ENCODE measurements around the gene ASRGL1.
"Not testable (repeated sequence)": the region's sequence is repeated elsewhere in the genome, so short reads cannot be mapped to it uniquely, and the experiment has no call there.

The ASRGL1 gene

DNA sequence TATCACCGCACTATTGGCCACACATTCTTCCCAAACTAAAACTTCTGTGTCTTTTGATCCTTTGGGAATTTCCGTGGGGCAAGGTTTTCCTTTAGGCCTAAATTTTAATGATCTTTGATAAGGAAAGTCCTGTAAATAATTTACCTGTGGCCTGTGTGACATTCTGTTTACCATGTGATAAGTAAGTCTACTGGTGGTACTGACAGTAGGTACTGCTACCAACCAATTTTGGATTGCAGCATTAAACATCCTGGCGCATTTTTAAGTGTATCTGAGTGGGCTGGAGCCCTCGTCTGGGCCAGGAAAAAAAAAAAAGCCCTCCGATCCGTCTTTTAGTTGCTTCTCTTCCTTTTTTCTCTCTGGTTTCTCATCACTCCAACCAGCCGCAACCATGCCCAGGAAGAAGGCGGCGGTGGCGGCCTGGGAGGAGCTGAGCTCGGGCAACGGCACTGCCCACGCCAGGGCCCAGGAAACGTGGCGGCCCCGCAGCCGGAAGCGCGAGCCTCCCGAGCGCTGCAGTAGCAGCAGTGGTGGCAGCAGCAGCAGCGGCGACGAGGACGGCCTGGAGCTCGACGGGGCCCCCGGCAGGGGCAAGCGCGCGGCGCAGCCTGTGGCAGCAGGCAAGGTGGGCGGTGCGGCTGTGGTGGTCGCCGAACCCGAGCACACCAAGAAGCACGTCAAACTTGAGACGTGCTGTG is 33.6 kb downstream of the ASRGL1 start:
- Mint-ChIP-seq H3K4me1 (ENCODE audit: low read depth) (peaks cover 14% of the 10 kb centered on the region), H3K27me3 (ENCODE audit: low read depth) (no peaks in the 10 kb centered on the region), H3K9me3 (no peaks in the 10 kb centered on the region), H3K36me3 (ENCODE audit: low read depth) (no peaks in the 10 kb centered on the region), H3K4me3 (peak overlapping the region; percentile 79), H3K27ac (peak overlapping the region; percentile 85)
- peak; percentile 57 for DNase-seq (ENCODE audit: low spot score)

- H3K4me3 Mint-ChIP-seq, result no peak overlapping the region
- no peak for DNase-seq (ENCODE audit: low spot score)
- H3K36me3 Mint-ChIP-seq (ENCODE audit: low read depth), result no peaks in the 10 kb centered on the region
- H3K9me3 Mint-ChIP-seq, result no peaks in the 10 kb centered on the region
- no peaks in the 10 kb centered on the region for H3K27me3 Mint-ChIP-seq (ENCODE audit: low read depth)
- no peak overlapping the region for H3K27ac Mint-ChIP-seq
- H3K4me1 Mint-ChIP-seq (ENCODE audit: low read depth), result peaks cover 14% of the 10 kb centered on the region
Measured at GRCh38 chr11:62372871-62373270, 35.6 kb downstream of the ASRGL1 start.

- Mint-ChIP-seq H3K36me3 (ENCODE audit: low read depth) (no peaks in the 10 kb centered on the region), H3K9me3 (no peaks in the 10 kb centered on the region), H3K27me3 (ENCODE audit: low read depth) (peaks cover 3% of the 10 kb centered on the region), H3K27ac (no peak overlapping the region), H3K4me3 (no peak overlapping the region), H3K4me1 (ENCODE audit: low read depth) (peaks cover 17% of the 10 kb centered on the region)
- no peak for DNase-seq (ENCODE audit: low spot score)
Measured at GRCh38 chr11:62373464-62374119, 36.3 kb downstream of the ASRGL1 start.

DNA sequence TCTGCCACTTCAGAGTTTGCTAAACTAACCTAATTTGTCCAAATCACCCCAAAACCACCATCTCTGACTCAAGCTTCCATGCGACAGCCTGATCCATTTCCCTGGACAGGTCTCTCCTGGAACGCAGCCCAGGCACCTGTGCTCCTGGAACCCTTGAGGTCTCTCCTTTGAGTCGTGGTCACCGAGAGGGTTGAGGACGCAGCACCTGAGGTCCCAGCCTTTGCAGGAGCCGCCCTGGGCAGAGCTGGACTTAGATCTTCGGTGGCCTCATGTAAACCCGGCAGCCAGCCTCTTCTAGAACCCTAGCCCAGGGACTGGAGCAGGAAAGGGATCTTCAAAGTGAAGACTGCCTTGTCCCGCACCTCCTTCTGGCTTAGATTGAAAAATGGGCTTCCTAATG is 37.6 kb downstream of the ASRGL1 start:
- Mint-ChIP-seq H3K36me3 (ENCODE audit: low read depth) (no peaks in the 10 kb centered on the region), H3K27ac (no peak overlapping the region), H3K4me3 (no peak overlapping the region), H3K9me3 (no peaks in the 10 kb centered on the region), H3K27me3 (ENCODE audit: low read depth) (peaks cover 13% of the 10 kb centered on the region), H3K4me1 (ENCODE audit: low read depth) (peaks cover 18% of the 10 kb centered on the region)
- DNase-seq (ENCODE audit: low spot score), result no peak

DNA sequence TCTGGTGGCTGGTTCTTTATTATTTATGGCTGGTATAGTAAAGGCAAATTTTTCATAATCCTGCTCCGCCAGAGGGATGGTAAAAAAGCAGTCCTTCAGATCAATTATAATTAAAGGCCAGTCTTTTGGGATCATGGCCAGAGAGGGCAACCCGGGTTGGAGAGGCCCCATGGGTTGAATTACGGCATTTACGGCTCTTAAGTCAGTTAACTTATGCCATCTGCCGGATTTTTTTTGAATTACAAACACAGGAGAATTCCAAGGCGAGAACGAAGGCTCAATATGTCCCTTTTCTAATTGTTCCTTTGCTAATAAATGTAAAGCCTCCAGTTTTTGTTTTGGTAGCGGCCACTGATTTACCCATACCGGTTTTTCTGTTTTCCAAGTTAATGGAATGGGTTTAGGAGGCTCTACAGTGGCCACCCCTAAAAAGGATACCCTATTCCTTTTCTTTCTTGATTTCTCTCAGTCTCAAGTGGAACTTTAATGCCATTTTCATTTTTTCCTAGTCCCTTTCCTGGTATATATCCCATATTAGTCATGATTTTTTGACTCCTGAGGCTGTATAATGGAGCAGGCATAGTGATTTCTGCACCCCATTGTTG is 41.3 kb downstream of the ASRGL1 start:
- DNase-seq (ENCODE audit: low spot score); H3K4me3 Mint-ChIP-seq; H3K9me3 Mint-ChIP-seq; H3K36me3 Mint-ChIP-seq (ENCODE audit: low read depth): not testable (repeated sequence)
- peak overlapping the region; percentile 14 for H3K27ac Mint-ChIP-seq
- H3K4me1 Mint-ChIP-seq (ENCODE audit: low read depth), result peaks cover 15% of the 10 kb centered on the region
- peaks cover 14% of the 10 kb centered on the region for H3K27me3 Mint-ChIP-seq (ENCODE audit: low read depth)

- H3K9me3 Mint-ChIP-seq; H3K36me3 Mint-ChIP-seq (ENCODE audit: low read depth); H3K27ac Mint-ChIP-seq; H3K4me3 Mint-ChIP-seq; DNase-seq (ENCODE audit: low spot score): not testable (repeated sequence)
- peaks cover 14% of the 10 kb centered on the region for H3K27me3 Mint-ChIP-seq (ENCODE audit: low read depth)
- peaks cover 15% of the 10 kb centered on the region for H3K4me1 Mint-ChIP-seq (ENCODE audit: low read depth)
Measured at GRCh38 chr11:62379586-62379985, 42.3 kb downstream of the ASRGL1 start.

DNA sequence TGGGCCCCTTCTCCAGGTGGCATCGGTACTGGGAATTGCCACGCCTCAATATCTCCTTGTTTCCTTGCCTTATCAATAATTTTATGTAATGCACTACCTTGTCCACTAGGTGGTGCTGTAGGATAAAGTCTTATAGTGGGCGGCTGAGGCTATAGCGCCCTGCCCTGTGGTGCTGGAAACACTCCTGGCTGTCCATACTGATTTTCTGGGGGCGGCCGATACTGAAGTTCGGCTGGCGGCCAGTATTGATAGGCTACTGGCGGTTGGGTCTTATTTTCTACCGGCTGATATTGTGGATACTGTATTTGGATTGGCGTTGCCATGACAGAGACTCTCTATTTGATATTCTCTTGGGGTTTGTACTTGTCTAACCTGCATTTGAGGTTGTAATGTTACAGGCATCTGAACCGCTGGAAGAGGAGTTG is 43.6 kb downstream of the ASRGL1 start:
- Mint-ChIP-seq H3K4me1 (ENCODE audit: low read depth) (peaks cover 17% of the 10 kb centered on the region), H3K27me3 (ENCODE audit: low read depth) (peaks cover 14% of the 10 kb centered on the region)
- not testable (repeated sequence) for H3K9me3 Mint-ChIP-seq; H3K27ac Mint-ChIP-seq; H3K4me3 Mint-ChIP-seq; H3K36me3 Mint-ChIP-seq (ENCODE audit: low read depth)
- DNase-seq (ENCODE audit: low spot score), result peak; percentile 47

- Mint-ChIP-seq H3K27ac (no peak overlapping the region), H3K36me3 (ENCODE audit: low read depth) (no peaks in the 10 kb centered on the region), H3K27me3 (ENCODE audit: low read depth) (peaks cover 10% of the 10 kb centered on the region), H3K9me3 (no peaks in the 10 kb centered on the region), H3K4me1 (ENCODE audit: low read depth) (peaks cover 21% of the 10 kb centered on the region), H3K4me3 (no peak overlapping the region)
- DNase-seq (ENCODE audit: low spot score), result no peak
Measured at GRCh38 chr11:62383822-62384221, 46.6 kb downstream of the ASRGL1 start.

GRCh38 chr11:62386083-62386482 is 48.8 kb downstream of the ASRGL1 start:
- not testable (repeated sequence) for H3K36me3 Mint-ChIP-seq (ENCODE audit: low read depth); H3K27ac Mint-ChIP-seq; H3K9me3 Mint-ChIP-seq; H3K27me3 Mint-ChIP-seq (ENCODE audit: low read depth); H3K4me3 Mint-ChIP-seq
- DNase-seq (ENCODE audit: low spot score), result peak; percentile 24
- peaks cover 19% of the 10 kb centered on the region for H3K4me1 Mint-ChIP-seq (ENCODE audit: low read depth)

DNA sequence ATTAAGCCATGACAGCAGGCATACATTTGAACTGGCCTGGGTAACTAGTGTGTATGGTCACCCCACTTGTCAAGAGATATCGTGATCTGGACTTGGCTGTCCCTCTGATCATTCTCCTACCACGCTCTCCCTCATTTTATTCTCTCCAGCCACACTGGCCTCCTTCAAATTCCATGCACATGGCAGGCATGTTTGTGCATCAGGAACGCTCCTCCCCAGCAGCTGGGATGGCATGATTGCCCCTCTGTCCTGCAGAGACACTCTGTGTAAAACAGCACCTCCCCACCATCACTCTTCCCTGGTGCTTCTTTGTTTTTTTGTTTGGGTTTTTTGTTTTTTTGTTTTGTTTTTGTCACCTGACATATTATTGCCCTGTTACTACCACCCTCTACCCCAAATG is 50.1 kb downstream of the ASRGL1 start:
- Mint-ChIP-seq H3K4me3 (no peak overlapping the region), H3K27me3 (ENCODE audit: low read depth) (peaks cover 5% of the 10 kb centered on the region), H3K36me3 (ENCODE audit: low read depth) (no peaks in the 10 kb centered on the region), H3K9me3 (no peaks in the 10 kb centered on the region), H3K4me1 (ENCODE audit: low read depth) (peaks cover 13% of the 10 kb centered on the region), H3K27ac (no peak overlapping the region)
- no peak for DNase-seq (ENCODE audit: low spot score)

- no peaks in the 10 kb centered on the region for H3K9me3 Mint-ChIP-seq
- no peak overlapping the region for H3K4me3 Mint-ChIP-seq
- peaks cover 5% of the 10 kb centered on the region for H3K27me3 Mint-ChIP-seq (ENCODE audit: low read depth)
- H3K4me1 Mint-ChIP-seq (ENCODE audit: low read depth), result peaks cover 15% of the 10 kb centered on the region
- H3K27ac Mint-ChIP-seq, result no peak overlapping the region
- DNase-seq (ENCODE audit: low spot score), result no peak
- no peaks in the 10 kb centered on the region for H3K36me3 Mint-ChIP-seq (ENCODE audit: low read depth)
Measured at GRCh38 chr11:62388999-62389398, 51.8 kb downstream of the ASRGL1 start.

GRCh38 chr11:62390237-62390636 is 53.0 kb downstream of the ASRGL1 start:
- no peak for DNase-seq (ENCODE audit: low spot score)
- Mint-ChIP-seq H3K36me3 (ENCODE audit: low read depth) (no peaks in the 10 kb centered on the region), H3K27me3 (ENCODE audit: low read depth) (peaks cover 5% of the 10 kb centered on the region), H3K27ac (no peak overlapping the region), H3K4me1 (ENCODE audit: low read depth) (peaks cover 15% of the 10 kb centered on the region), H3K4me3 (no peak overlapping the region), H3K9me3 (no peaks in the 10 kb centered on the region)

- no peaks in the 10 kb centered on the region for H3K36me3 Mint-ChIP-seq (ENCODE audit: low read depth)
- no peak overlapping the region for H3K4me3 Mint-ChIP-seq
- DNase-seq (ENCODE audit: low spot score), result no peak
- peaks cover 14% of the 10 kb centered on the region for H3K4me1 Mint-ChIP-seq (ENCODE audit: low read depth)
- no peaks in the 10 kb centered on the region for H3K9me3 Mint-ChIP-seq
- H3K27me3 Mint-ChIP-seq (ENCODE audit: low read depth), result peaks cover 5% of the 10 kb centered on the region
- no peak overlapping the region for H3K27ac Mint-ChIP-seq
Measured at GRCh38 chr11:62390722-62391121, 53.5 kb downstream of the ASRGL1 start.

GRCh38 chr11:62391642-62392425 is 54.6 kb downstream of the ASRGL1 start:
- Mint-ChIP-seq H3K36me3 (ENCODE audit: low read depth) (no peaks in the 10 kb centered on the region), H3K4me1 (ENCODE audit: low read depth) (peaks cover 11% of the 10 kb centered on the region), H3K27ac (no peak overlapping the region), H3K9me3 (no peaks in the 10 kb centered on the region), H3K4me3 (no peak overlapping the region), H3K27me3 (ENCODE audit: low read depth) (peaks cover 5% of the 10 kb centered on the region)
- no peak for DNase-seq (ENCODE audit: low spot score)

Measured in T-helper 2 cell treated with Interferon-gamma antibody and Interleukin-4, amounts not matched to agents 5 μg/mL and 100 μg/mL, for 36 hours (primary cell).